ENCODE measurements around the gene RDH11. TPM values are rescaled to one million over a fixed set of nuclear protein-coding genes. Genes with fewer than 3 reads are reported as not detected.
A peak's percentile ranks its signal among the peaks of the same experiment; 100 is the strongest.

RDH11 gene
- total and polyA plus RNA-seq, 10 of the 15 experiments (the other 5 are each of a cell fraction or from before 2014, with no cell fraction given) = 49.7 to 161 (median 77.2) TPM

- 40% methylated on average over 1 of the region's 1 CpG for WGBS (ENCODE audit: insufficient coverage, insufficient replicate concordance, low lambda C conversion rate, missing lambda C conversion rate)
- H3K36me3 ChIP-seq (ENCODE audit: control insufficient read depth in 2 of 2, insufficient read depth in 2 of 2, low read length in 1 of 2) = no peaks in the 10 kb centered on the region; a peak in 3 of 4 replicates
- DNase-seq (ENCODE audit: low read depth, low spot score) (peak; percentile 30), ATAC-seq (peak; percentile 80), FAIRE-seq (peak; percentile 80)
- ChIA-PET RAD21 (ENCODE audit: unreplicated experiment) (interaction anchor here (0.7 to 6.7 kb wide), 22 partner anchors 11 to 309 kb away, joined by 3 to 144 read pairs (median 6); partner anchors contain the start of genes ARG2, PIGH, RDH11 and RDH12), SMC1A (ENCODE audit: uncharacterized antibody, unreplicated experiment) (interaction anchor here (0.7 to 9.1 kb wide), 26 partner anchors 8 to 240 kb away, joined by 3 to 151 read pairs (median 4); partner anchors contain the start of genes ARG2, PIGH, RDH11 and RDH12), POLR2A (interaction anchor here (0.6 to 2.1 kb wide), 4 partner anchors 21 to 82 kb away, joined by 3 to 14 read pairs (median 8); partner anchors contain the start of gene RDH11), CTCF (interaction anchor here (0.7 to 15.6 kb wide), 33 partner anchors 8 to 1149 kb away, joined by 3 to 223 read pairs (median 7); partner anchors contain the start of genes ARG2, PIGH, RDH11 and RDH12)
- no peaks in the 10 kb centered on the region for H4K20me1 ChIP-seq (ENCODE audit: control insufficient read depth, insufficient read depth)
- peaks cover 33% of the 10 kb centered on the region for H3K79me2 ChIP-seq (ENCODE audit: control insufficient read depth, insufficient read depth, low read length)
- intact Hi-C loops (cut with micrococcal nuclease; ENCODE audit: unreplicated experiment) (loop anchor here (1.0 to 2.0 kb wide), 4 partner anchors 37 to 240 kb away; no protein-coding TSS in a partner anchor), in situ Hi-C loops (cut with MboI) (loop anchor here (5.0 kb wide), 1 partner anchor 85 kb away; no protein-coding TSS in a partner anchor)
- H3K27me3 ChIP-seq (replicated peaks in 1 of 2; ENCODE audit: control insufficient read depth in 2 of 2, insufficient read depth in 2 of 2, low read length in 1 of 2) = no peaks in the 10 kb centered on the region
- no TSS peak for BruUV-seq (replicated peaks)
- H3K27ac ChIP-seq (ENCODE audit: control insufficient read depth, insufficient read depth) = no peak overlapping the region
- H3K9ac ChIP-seq (ENCODE audit: control insufficient read depth, insufficient read depth, low read length) = no peak overlapping the region
- no peak overlapping the region for H3K4me2 ChIP-seq (ENCODE audit: control insufficient read depth, insufficient read depth)
- H3K9me3 ChIP-seq (replicated peaks; ENCODE audit: control insufficient read depth, insufficient read depth, low read length) = no peaks in the 10 kb centered on the region
- no peak overlapping the region for H3K4me3 ChIP-seq
- no peak overlapping the region for H2AFZ ChIP-seq (ENCODE audit: control insufficient read depth, low read depth, low read length)
- H3K4me1 ChIP-seq (ENCODE audit: control insufficient read depth, insufficient read depth, low read length) = peaks cover 17% of the 10 kb centered on the region
- 0 out of 2 replicates have a peak, but pooled peaks have one; percentile 22 for TF ChIP-seq YY1 (IDR thresholded peaks at IDR 0.05; ENCODE audit: low read depth, low read length)
- TF ChIP-seq CHD4 (IDR thresholded peaks at IDR 0.05) = no peak
- TF ChIP-seq RELA (IDR thresholded peaks at IDR 0.05; ENCODE audit: borderline replicate concordance, partially characterized antibody) = peak; percentile 14
- no peak for TF ChIP-seq HDAC6 (IDR thresholded peaks at IDR 0.05; ENCODE audit: unreplicated experiment)
- 0 out of 2 replicates have a peak, but pooled peaks have one; percentile 17 for TF ChIP-seq PKNOX1 (IDR thresholded peaks at IDR 0.05)
- TF ChIP-seq HSF1 (IDR thresholded peaks at IDR 0.05; ENCODE audit: low read depth, low read length) = no peak
- peak; percentile 72 for TF ChIP-seq RUNX3 (IDR thresholded peaks at IDR 0.05; ENCODE audit: low read length)
- TF ChIP-seq RAD21 (IDR thresholded peaks at IDR 0.05; ENCODE audit: insufficient read depth, low read depth, low read length) = peak; percentile 86
- TF ChIP-seq IKZF2 (IDR thresholded peaks at IDR 0.05) = peak; percentile 25 to 31; a peak in 1 of 4 replicates
- no peak for TF ChIP-seq NFYA (IDR thresholded peaks at IDR 0.05; ENCODE audit: borderline replicate concordance, low read depth, low read length)
- no peak for TF ChIP-seq SIX5 (IDR thresholded peaks at IDR 0.05; ENCODE audit: low read depth, low read length, severe bottlenecking)
- TF ChIP-seq SREBF2 (IDR thresholded peaks at IDR 0.05; ENCODE audit: low read length) = no peak
- TF ChIP-seq SPI1 (IDR thresholded peaks at IDR 0.05; ENCODE audit: borderline replicate concordance, insufficient read depth, low read depth, low read length) = peak; percentile 79
- 0 out of 2 replicates have a peak, but pooled peaks have one; percentile 19 for TF ChIP-seq RELB (IDR thresholded peaks at IDR 0.05; ENCODE audit: low read depth)
- peak; percentile 48; the same call in 1 of the 2 replicates for TF ChIP-seq IKZF1 (conservative IDR thresholded peaks at IDR 0.05)
- TF ChIP-seq SMC3 (IDR thresholded peaks at IDR 0.05; ENCODE audit: borderline replicate concordance, low read length) = peak; percentile 82
Measured at GRCh38 chr14:67666750-67667449, 28.7 kb downstream of the RDH11 start.
